Raji (cell line): Measurements from ENCODE around the gene PLSCR2.

Experiments used
- POLR2A ChIP-seq: IDR thresholded peaks from 2 replicates; pipeline ENCODE4 v1.6.1; 2011; ENCODE audit warnings: low read depth, low read length, control low read depth; ENCODE audit not compliant: insufficient read depth

Gene PLSCR2

GRCh38 chr3:146387566-146387965 lies 81.8 kb downstream of the PLSCR2 start:
- TF ChIP-seq POLR2A, result no peak

- no peak for TF ChIP-seq POLR2A
Measured at GRCh38 chr3:146386936-146387335, 82.4 kb downstream of the PLSCR2 start.

GRCh38 chr3:146384786-146385185 lies 84.6 kb downstream of the PLSCR2 start:
- no peak for TF ChIP-seq POLR2A
